GM21737 (cell line): Measurements from ENCODE around the gene GDF15.
A peak's percentile ranks its signal among the peaks of the same experiment; 100 is the strongest.

Source experiments
- ATAC-seq: cut with Tn5 transposase; IDR thresholded peaks from one replicate; pipeline ENCODE4 v1.9.1; 2021; ENCODE audit warnings: mild to moderate bottlenecking, moderate library complexity; ENCODE audit not compliant: unreplicated experiment

Gene GDF15

DNA sequence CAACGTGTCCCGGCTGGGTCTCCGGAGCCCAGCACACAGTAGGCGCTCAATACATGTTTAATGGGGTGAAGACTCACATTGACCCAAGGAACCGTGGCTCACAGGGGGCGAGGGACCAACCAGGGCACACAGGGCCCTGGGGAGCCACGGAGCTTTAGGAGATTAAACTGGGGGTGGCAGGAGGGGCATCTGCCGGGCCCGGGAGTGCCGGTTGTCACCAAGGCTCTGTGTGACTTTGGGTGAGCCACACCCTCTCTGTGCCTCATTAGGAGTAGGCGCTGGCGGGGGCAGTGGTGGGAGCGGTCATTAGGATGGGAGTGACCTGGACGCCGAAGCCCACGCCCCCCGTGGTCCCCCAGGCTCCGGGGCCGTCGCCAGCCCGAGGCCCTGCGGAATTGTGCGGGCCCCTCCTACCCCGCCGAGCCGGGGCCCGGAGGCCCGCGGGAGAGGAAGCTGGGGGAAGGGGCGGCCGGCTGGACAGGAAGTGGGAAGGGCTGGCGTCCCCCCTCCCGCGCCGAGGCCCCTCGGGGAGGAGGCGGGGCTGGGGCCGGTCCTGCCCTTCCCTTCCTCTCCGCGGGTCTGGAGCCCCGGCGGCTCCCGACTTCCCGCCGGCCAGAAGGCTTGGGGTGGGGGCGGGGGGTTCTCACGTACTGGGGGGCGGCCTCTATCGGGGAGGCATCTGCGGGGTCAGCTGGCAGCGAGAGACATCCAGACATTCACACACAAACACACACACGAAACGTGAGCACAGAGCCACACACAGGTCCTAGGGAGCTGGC is 31.5 kb downstream of the GDF15 start:
- ATAC-seq = no peak

DNA sequence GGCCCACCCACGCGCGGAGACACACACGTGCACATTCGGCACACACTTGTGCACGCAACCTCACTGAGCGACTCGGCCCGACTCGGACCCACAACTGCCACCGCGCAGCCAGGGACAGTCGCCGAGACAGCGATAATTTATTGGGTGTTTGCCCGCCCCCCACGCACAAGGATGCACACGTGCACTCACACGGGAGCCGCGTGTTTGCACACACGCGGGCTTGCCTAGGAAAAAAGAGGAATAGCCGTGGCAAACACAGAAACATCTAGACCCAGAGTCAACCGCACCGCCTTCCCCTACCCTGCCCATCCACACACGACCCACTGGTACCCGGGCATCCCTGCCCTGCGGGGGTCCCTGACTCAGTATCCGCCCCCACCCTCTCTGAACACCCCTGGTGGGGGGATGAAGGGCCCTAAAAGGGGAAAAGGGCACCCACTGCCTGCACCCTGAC is 32.1 kb downstream of the GDF15 start:
- ATAC-seq = no peak

DNA sequence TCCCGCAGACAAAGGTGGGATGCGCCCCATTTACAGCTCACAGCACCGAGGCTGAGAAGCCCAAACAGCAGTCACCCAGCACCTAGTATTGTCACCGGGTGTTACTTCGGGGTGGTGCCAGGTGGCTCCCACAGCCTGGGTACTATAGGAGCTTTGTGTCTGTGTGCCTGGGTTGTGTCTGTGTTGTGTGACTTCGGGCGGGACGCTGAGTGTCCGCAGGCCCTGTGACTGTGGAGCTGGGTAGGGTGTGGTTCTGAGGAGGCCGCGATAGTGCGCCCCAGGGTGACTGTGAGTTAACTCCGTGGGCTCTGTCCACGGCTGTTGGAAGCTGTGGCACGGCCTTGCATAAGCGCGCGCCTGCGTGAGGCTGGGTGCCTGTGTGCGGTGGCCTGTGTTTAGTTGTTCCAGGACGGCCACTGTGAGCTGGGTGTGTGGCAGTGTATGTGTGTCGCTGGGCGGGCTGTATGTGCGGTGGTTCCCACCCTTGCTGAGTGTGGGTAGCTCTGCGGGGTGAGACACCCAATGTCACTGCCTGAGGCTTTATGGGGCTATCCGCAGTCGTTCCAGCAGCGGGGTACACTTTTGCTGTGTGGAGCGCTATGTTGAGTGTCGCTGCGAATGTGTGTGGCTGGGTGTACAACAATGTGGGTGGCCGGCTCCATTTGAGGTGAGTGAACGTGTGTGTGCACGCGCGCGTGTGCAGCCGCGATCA is 32.7 kb downstream of the GDF15 start:
- ATAC-seq = no peak

DNA sequence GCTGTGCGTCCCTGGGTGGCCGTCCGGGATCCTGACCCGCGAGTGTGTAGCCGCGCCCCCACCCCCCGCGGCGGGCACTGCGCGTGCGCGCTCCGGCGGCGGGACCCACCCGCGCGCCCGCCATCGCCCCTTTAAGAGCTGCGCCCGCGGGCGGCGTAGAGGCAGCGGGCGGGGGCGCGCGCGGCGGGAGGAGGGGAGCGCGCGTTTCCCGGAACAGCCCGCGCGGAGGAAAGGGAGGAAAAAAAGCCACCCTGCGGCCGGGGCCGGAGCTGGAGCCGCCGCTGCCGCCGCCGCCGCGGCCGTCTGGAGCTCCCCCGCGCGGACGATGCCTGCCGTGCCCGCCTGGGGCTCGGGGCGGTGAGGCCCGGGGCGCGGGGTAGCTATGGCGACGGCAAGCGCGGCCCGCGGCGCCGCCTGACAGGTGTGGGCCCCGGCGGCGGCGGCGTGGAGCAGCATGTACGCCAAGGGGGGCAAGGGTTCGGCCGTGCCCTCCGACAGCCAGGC is 33.3 kb downstream of the GDF15 start, which contains the start of gene SSBP4:
Gene SSBP4, plus strand, starts transcription at position 204 of the 504 bp plus-strand sequence. Its CDS starts 251 bp downstream, at position 455.
- ATAC-seq = peak; percentile 31

DNA sequence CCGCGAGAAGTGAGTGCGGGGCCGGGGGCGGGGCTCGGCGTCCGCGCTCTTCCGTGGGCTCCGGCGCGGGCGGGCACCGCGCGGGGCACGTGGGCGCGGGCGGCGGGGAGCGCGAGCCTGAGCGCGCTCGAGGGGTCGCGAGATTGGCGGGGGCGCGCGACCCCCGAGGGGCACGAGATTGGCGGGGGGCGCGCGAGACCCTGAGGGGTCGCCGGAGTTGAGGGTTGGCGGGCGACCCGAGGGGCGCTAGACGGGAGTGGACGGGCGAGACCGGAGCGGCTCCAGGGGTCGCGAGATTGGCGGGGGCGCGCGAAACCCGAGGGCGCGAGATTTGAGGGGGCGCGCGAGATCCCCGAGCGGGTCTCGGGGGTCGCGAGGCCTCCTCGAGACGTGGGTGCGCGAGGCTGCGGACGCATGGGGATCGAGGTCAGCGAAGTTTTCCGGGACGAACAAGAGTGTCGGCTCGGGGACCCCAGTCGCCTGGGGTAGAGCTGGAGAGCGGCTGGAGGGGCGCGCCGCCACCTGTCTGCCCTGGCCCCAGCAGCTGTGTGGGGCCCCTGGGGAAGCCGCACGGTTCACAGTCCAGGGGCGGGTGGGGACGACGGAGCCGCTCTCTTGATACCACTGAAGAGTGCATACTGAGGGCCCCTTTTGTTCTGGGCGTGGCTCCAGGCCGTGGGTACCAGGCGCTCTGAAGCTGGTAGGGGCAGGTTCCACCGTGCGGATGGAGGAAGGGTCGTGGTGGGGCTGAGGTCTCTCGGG is 33.9 kb downstream of the GDF15 start:
- ATAC-seq = no peak

DNA sequence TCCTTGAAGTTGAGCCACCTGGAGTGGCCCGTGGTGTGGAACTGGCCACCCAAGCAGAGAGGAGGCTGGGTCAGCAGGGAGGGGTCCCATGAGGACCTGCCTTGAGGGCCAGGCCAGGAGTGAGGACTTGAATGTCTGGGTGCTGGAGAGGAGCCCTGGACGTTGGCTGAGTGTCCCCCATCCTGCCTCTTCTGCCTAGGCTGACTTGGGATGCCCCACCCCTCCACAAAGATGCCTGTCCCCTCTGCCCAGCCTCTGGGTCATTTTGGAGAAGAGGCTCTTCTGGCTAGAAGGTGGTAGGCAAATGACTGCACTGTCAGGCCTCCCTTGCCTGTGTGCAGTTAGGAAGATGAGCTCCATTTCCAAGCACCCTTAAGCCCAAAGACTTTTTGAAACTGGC is 35.0 kb downstream of the GDF15 start:
- no peak for ATAC-seq

DNA sequence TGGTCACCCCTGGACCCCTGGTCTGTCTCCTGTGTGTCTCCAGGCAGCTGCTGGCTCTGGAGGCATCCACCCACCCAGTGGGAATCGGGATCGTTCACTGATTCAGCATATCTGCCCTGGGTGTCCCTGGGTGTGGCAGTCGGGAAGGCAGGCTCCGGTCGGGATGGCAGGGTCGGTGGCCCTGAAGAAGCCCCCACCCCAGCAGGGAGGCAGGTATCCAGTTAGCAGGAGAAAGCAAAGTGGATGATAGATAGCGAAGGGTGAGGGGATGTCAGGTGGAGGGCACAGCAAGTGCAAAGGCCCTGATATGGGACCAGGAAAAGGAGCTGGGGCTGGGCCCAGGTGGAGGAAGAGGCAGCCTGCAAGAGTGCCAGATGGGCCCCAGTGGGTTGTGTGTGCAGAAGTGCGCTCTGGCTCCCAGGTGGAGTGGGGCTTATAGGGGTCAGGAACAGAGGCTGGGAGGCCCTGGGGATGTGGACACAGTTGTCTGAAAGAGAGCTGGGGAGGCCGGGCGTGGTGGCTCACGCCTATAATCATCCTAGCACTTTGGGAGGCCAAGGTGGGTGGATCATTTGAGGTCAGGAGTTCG is 35.5 kb downstream of the GDF15 start:
- ATAC-seq = no peak

DNA sequence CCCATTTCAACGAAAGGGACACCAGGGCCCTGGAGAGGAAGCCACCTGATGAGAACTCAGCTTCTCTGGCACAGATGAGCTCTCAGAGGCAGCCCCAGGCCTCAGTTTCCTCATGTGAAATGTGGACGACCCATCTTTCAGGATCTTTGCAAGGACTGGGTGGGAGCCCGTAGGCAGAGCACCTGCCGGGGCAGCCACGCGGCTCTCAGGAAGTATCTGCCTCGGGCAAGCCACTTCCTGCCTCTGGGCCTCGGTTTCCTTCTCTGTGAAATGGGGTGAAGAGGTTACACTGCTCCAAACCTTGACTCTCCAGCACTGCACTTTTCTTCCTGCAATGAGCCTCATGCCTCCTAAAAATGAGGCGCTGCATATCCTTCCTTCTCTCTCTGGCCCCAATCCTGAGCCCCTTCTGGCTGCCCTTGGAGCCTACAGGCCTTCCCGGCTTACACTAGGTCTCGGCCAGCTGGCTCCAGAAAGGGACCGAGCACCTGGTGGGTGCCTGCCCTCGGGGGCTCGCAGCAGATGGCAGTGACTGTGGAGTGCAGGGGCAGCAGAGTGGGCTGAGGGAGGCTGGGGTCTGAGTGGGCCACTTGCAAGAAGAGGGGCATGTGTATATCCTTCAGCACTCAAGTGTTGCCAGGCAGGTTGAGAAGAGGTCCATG is 36.7 kb downstream of the GDF15 start:
- ATAC-seq = no peak

DNA sequence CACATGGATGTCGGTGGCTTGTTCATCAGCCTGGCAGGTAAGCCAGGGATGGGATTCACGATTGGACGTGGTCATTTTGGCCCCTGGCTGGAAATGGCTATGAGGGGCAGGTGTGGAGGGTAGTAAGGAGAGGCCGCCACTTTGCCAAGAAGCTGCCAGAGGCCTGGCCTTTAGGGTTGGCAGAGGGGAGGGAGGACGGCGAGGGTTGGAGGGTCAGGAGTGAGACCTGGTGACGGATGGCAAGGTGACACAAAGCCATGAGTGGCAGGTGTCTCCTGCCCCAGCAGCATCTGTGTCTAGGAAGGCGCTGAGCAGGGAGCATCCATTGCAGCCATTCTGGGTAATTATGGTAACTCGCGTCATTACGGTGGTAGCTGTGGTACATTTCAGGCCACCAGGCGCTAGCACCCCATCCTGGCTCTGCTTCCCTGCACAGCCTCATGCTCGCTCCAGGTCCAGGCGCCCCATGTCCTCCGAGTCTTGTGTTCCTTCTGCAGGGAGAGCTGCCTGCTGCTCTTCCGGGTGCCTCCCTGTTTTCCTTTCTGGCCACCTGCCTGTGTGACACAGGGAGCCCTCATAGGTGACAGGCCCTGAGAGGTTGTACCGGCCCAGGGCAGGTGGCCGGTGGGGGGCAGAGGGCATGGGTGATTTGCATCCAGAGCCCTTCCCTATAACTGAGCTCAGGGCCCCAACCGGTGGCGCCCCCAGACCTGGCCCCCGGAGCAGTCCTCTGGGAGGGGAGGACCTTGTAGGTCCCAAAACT is 37.5 kb downstream of the GDF15 start:
- ATAC-seq = no peak

DNA sequence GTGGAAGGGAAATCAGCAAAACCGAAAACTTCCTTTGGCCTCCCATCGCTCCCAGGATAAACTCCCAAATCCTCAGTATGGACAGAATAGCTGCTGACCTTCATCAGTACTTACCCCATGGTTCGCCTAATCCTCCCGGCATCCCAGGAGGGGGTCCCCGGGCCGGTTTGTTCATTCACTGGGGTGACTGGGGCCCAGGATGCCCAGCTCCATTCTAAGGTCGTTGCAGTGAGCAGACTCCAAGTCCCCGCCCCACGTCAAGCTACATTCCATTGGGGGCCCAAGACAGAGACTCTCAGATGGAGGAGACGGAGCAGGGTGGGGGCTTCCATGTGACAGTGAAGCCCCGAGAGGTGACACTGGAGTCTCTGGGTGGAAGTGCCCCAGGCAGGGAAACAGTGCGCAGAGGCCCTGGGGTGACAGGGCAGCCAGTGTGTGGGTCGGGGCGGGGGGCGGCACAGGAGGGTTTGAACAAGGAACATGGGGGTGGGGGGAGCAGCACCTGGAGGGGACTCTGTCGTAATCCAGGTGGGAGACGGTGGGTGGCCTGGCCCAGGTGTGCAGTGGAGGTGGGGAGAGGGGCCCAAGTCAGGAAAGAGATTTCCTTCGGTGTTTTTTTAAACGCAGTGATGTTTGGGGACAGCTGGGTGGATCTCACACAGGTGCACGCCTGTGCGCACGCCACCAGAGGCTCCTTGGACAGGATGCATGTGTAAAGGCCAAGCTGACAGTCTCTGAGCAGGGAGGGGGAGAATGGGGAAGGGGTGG is 38.3 kb downstream of the GDF15 start:
- no peak for ATAC-seq

DNA sequence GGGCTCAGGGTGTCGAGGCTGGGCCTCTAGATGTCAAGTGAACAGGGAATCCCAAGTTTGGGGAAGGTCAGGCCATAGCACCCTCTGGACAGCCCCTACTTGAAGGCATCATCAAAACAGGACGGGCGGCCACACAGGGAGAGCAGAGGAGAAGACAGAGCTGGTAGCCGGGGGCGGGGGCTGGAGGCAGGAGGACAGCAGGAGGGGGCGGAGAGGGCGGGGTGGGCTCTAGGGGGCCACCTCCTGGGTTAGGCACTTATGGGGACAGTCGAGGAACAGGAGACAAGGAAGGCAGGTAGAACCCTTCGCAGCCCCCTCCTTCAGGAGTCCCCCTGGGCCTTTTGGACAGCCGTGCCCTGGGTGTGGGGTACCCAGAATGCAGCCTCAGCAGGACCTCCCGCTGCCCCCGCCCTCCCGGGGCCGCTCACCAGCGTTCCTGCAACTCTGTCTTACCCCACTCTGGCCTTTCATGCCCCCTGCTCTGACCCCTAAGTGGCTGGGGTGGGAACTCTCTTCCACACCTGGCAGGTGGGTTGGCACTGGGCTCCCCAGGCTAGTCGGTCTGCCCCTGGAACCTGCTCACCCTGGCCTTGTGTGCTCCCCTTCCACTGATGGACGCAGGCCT is 39.0 kb downstream of the GDF15 start:
- ATAC-seq = no peak

DNA sequence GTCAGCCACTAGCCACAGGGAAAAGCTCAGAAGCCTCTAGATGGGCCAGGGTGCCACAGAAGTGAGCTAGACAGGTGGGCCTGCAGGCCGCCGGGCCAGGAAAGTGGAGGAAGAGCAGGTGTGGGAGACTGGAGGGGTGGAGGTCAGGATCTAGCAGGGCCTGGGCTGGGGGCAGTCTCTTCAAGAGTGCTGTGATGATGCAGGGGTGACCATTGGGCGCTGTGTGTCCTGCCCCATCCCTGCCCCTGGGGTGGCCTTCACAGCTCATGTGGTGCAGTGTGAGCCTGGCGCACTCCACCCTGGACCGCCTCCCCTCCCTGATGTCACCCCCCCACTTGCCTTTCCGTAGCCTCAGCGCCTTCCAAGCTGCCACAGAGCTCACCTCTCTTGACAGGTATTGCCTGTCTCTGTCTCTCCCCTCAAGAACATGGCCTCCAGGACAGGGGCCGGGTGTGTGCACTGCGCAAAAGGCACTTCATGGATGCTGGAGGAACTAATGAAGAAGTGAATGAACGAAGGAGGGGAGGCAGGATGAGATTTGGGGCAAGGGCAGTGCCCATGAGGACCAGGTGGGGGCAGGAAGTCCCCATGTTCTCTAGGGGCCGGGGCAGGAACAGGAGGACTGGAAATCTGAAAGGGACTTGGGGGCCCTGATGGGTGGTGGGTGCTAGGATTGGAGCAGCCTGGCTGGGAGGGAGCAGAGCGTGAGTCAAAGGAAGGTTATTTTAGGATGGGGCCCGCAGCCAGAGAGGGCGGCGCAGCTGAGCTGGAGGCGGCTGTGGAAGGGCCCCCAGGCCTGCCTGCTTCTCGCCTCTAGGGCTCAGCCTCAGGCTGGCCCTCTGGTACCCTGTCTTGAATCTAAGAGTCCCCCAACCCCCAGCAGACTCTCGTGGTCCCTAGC is 39.8 kb downstream of the GDF15 start:
- ATAC-seq = no peak

DNA sequence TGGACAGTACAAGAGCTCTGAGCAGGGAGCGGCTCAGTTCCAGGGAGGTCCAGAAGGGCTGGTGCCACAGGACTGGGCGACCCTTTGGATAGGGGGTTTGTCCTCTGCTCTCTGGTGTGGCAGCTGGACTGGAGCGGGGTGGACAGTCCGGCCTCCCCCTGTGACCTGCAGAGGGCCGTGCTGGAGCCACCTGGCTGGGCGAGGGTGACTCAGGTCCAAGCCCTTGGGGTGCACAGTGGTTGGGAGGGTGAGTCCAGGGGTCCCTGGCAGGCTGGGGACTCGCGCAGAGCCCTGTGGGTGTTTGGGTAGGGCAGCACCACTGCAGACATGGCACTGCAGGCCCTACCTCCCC is 40.4 kb downstream of the GDF15 start:
- no peak for ATAC-seq

DNA sequence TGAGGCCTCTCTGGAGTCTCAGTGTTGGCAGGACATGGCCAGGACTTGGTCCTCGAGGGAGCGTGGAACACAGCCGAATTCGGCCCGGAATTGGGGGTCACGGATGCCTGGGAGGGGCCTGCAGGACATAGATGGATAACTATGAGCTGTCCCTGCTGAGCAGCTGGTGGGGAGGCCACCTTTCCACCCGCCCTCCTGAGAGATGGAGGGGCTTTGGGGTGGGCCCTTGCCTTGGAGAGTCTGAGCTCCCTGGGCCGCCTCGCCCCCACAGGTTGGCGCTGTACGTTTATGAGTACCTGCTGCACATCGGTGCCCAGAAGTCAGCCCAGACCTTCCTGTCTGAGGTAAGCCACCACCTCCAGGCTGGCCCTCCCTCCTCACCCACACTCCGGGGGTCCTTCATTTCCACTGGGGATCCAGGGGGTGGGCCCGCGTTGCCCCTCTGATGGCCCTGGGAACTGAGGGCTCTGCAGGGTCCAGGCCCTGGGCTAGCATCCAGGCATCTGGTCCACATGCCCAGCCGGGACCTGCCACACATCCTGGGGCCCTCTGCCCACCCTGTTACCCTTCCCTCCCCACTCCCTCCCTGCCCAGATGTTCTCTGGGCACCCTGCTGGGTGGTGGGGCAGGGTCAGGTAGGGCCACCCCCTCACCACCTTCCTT is 41.3 kb downstream of the GDF15 start:
- no peak for ATAC-seq

DNA sequence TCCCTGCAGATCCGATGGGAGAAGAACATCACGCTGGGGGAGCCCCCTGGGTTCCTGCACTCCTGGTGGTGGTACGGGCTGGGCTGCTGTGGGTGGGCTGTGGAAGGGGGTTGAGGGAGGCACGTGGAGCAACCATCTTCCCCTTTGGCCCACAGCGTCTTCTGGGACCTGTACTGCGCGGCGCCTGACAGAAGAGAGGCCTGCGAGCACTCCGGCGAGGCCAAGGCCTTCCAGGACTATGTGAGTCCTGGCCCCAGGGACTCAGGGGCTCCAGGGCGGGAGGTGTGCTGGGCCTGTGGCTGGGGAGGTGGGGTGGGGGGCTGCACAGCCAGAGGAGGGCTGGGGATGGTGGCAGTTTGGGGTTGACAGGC is 41.8 kb downstream of the GDF15 start:
- no peak for ATAC-seq

DNA sequence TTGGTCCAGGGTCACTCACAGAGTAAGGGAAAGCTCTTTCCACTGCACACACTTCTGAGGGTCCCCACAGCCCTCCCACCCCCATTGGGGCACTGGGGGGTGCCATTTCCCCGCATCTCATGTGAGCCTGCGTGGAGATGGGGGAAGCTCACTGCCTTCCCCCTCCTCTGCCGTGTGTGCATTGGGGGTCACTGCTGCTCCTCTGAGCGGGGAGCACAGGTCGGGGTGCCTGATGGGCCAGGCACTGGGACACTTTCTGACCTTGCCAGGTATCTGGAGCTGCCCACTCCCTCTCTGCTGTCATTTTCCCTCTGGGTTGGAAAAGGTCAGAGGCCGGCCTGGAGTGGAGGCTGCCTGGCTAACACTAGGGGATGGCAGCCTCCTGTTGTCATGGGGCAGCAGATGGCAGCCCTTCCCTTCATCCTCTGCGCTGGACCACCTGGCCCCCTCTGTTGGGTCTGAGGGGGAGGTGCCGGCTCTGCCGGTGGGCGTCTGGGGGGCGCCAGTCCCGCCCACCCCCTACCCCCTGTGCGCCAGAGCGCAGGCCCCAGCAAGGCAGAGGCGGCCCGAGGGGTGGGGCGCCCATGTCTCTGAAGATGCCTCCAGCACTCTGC is 42.3 kb downstream of the GDF15 start:
- no peak for ATAC-seq
